Activated T-cell treated with anti-CD3 and anti-CD28 coated beads, Interleukin-2, amount 50 U/mL, for 4 hours (primary cell): ENCODE data around the gene OR2T8. TPM values are rescaled to one million over a fixed set of nuclear protein-coding genes. Genes with fewer than 3 reads are reported as not detected.
A peak's percentile ranks its signal among the peaks of the same experiment; 100 is the strongest.
"Not testable (repeated sequence)": the region's sequence is repeated elsewhere in the genome, so short reads cannot be mapped to it uniquely, and the experiment has no call there.

ENCODE experiments used
- ATAC-seq, 2 donors: fragments of 200-7000 bp; cut with Tn5 transposase; one replicate each; pipeline ENCODE4 v1.10.0; 2021
- DNase-seq: peaks from one replicate; pipeline ENCODE4 v3.0.0-alpha.2; 2020
- H3K27me3 Mint-ChIP-seq: one replicate; pipeline ENCODE4 v1.8.0; 2021; ENCODE audit warnings: low read depth, mixed read lengths
- H3K36me3 Mint-ChIP-seq: one replicate; pipeline ENCODE4 v1.8.0; 2022; ENCODE audit warnings: mixed read lengths; ENCODE audit not compliant: insufficient read depth
- H3K4me1 Mint-ChIP-seq: one replicate; pipeline ENCODE4 v1.8.0; 2021; ENCODE audit warnings: low read depth, mixed read lengths
- H3K4me3 Mint-ChIP-seq: one replicate; pipeline ENCODE4 v1.8.0; 2021; ENCODE audit warnings: mild to moderate bottlenecking, moderate library complexity, mixed read lengths
- H3K9me3 Mint-ChIP-seq: one replicate; pipeline ENCODE4 v1.8.0; 2021; ENCODE audit warnings: mixed read lengths
- total RNA-seq, 3 donors: library from RNA; stranded (reverse); gene quantifications; one replicate each; pipeline ENCODE4 v1.2.1, GENCODE V29; 2021

The OR2T8 gene
- total RNA-seq, 3 donors from 2014 or later: not detected

DNA sequence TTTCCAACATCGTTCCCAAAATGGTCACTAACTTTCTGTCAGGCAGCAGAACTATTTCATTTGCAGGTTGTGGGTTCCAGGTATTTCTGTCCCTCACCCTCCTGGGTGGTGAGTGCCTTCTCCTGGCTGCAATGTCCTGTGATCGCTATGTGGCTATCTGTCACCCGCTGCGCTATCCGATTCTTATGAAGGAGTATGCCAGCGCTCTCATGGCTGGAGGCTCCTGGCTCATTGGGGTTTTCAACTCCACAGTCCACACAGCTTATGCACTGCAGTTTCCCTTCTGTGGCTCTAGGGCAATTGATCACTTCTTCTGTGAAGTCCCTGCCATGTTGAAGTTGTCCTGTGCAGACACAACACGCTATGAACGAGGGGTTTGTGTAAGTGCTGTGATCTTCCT is 13.9 kb downstream of the OR2T8 start:
- no peaks in the 10 kb centered on the region for H3K27me3 Mint-ChIP-seq
- no peak for ATAC-seq
- peaks cover 6% of the 10 kb centered on the region for H3K9me3 Mint-ChIP-seq
- no peak for DNase-seq
- H3K36me3 Mint-ChIP-seq: no peaks in the 10 kb centered on the region
- H3K4me1 Mint-ChIP-seq: no peaks in the 10 kb centered on the region
- H3K4me3 Mint-ChIP-seq: no peak overlapping the region

DNA sequence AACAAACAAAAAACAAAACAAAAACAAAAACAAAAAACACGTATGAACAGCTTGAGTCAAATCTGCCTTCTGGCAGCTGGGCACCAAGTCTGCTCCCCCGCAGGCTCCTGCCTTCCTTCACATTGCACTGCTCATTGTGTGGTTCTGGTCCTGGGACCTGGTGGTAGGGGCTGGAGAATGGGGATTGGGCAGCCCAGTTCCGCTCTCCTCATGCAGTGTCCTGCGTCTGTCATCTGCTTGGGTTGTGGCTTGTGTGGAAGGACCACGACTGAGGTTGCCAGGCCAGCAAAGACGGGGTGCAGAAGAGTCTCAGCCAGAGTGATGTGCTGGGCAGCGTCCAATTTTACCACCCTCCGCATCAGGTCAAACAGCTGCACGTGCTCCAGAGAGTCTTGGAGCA is 15.7 kb downstream of the OR2T8 start:
- no peaks in the 10 kb centered on the region for H3K4me1 Mint-ChIP-seq
- no peak for DNase-seq
- H3K9me3 Mint-ChIP-seq: peaks cover 6% of the 10 kb centered on the region
- no peak overlapping the region for H3K4me3 Mint-ChIP-seq
- H3K27me3 Mint-ChIP-seq: no peaks in the 10 kb centered on the region
- no peak for ATAC-seq
- no peaks in the 10 kb centered on the region for H3K36me3 Mint-ChIP-seq

DNA sequence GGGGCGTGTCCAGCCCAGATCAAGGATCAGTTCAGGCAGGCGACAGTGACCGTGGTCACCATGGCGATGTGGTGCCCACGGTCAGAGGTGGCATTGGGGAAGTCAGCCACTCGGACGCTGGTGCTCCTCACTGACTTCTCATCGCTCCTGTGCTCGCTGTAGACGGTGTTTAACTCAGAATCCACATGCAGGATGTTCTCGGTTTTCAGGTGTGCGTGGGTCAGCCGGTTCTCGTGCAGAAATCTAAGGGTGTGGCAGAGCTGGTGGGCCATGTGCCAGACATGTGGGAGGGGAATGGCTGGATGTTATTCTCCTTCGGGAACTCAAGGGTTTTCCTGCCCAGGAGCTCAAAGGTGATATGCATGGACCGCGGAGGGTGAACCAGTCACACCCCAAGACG is 16.4 kb downstream of the OR2T8 start:
- Mint-ChIP-seq H3K9me3 (peaks cover 6% of the 10 kb centered on the region), H3K27me3 (no peaks in the 10 kb centered on the region), H3K4me3 (no peak overlapping the region), H3K4me1 (no peaks in the 10 kb centered on the region), H3K36me3 (no peaks in the 10 kb centered on the region)
- ATAC-seq: no peak
- no peak for DNase-seq

DNA sequence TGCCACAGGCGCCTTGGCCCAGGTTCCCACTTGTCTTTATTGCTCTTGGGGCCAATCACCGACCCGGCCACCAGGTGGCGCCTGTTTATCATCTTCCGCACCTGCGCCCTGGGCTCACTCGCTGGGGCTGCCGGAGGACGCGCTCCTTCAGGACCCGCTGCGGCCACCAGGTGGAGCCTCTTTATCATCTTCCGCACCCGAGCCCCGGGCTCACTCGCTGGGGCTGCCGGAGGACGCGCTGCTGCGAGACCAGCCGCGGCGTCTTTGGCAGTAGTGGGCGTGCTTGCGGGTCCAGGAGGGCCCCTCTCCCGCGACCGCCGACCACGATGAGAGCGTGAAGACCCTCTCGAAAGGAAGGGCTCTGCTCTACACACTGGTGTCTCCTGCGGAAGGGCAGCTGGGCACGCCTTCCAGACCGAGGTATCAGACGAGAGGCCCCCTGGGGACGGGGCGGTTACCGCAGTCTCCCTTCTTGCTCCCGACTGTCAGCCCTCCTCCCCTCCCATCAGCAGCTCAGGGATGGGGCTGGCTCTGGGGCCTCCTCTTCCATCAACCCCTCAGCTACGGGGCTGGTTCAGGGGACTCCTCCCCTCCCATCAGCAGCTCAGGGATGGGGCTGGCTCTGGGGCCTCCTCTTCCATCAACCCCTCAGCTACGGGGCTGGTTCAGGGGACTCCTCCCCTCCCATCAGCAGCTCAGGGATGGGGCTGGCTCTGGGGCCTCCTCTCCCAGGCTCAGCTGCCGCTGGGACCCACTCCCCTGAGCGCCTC is 17.1 kb downstream of the OR2T8 start:
- H3K4me1 Mint-ChIP-seq, H3K9me3 Mint-ChIP-seq, H3K36me3 Mint-ChIP-seq, H3K27me3 Mint-ChIP-seq: not testable (repeated sequence)
- H3K4me3 Mint-ChIP-seq: peak overlapping the region; percentile 20
- DNase-seq (peak; percentile 84), ATAC-seq (peak; percentile 99 to 100)

DNA sequence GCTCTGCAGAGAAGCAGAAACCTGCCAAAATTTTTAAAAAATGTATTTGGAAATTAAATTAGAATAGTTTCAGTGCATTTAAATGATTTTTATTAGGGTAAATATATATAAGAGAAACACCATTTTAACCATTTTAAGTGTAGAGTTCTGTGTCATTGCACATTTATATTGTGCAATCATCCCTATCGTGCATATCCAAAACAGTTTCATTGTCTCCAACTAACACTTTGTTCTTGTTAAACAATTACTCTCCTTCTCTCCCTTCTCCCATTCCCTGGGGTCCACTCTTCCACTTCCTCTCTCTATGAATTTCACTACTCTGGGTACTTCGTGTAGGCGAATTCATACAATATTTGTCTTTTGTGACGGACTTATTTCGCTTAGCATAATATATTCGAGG is 22.6 kb downstream of the OR2T8 start:
- peaks cover 2% of the 10 kb centered on the region for H3K27me3 Mint-ChIP-seq
- H3K9me3 Mint-ChIP-seq: no peaks in the 10 kb centered on the region
- no peaks in the 10 kb centered on the region for H3K36me3 Mint-ChIP-seq
- no peak overlapping the region for H3K4me3 Mint-ChIP-seq
- no peak for ATAC-seq
- DNase-seq: no peak
- no peaks in the 10 kb centered on the region for H3K4me1 Mint-ChIP-seq

DNA sequence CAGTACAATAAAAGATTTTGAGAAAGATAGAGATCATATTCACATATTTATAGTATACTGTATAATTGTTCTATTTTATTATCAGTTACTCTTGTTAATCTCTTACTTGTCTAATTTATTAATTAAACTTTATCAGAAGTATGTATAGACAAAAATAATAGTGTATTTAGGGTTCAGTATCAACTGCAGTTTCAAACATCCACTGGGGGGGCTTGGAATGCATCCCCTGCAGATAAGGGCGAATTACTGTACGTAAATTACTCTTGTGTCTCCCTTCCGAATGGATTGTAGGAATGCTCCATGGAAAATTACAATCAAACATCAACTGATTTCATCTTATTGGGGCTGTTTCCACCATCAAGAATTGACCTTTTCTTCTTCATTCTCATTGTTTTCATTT is 28.5 kb downstream of the OR2T8 start, which contains the start of gene OR2L8:
OR2L8 (plus strand) TSS at position 301 of the 400 bp plus-strand sequence; CDS start at position 301, 0 bp downstream.
- H3K27me3 Mint-ChIP-seq: peaks cover 2% of the 10 kb centered on the region
- H3K4me3 Mint-ChIP-seq: no peak within 1 kb of the TSS
- no peaks in the 10 kb centered on the region for H3K36me3 Mint-ChIP-seq
- ATAC-seq (no peak), DNase-seq (no peak)
- H3K9me3 Mint-ChIP-seq: peaks cover 3% of the 10 kb centered on the region
- no peaks in the 10 kb centered on the region for H3K4me1 Mint-ChIP-seq

DNA sequence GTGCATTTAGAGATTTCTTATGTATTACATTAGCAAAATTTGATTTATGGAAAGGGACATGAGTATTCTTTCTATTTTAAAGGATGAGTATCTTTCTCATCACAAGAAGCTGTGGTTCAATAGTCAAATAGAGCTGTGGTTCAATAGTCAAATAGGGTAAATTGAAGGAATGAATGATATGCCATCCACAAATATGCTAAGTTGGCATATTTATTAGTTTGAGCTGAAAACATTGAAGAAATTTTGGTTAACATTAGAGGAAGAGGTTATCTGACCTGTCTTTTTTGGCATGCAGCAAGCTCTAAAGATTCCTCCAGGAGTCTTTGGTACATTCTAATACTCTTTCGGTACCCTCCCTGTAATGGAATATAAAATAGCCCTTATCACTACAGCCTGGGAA is 33.4 kb downstream of the OR2T8 start:
- H3K4me3 Mint-ChIP-seq: no peak overlapping the region
- peaks cover 5% of the 10 kb centered on the region for H3K9me3 Mint-ChIP-seq

DNA sequence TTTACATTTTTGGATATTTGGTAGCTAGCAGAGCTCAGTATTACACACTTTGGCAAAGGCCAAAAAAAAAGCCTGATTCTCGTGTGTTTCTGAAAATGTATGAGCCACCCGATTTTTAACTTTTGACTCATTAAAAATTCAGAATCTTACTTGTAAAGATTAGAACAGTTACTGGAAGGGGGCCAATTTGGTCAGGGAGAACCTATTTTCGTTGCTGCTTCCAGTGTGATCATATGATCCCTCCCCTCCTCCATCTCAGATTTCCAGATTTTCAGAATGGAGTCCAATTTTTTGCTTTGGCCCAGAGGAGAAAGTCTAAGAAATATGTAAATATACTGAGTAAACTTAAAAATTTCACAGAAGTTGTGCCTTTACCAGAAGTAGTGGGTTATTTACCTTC is 41.7 kb downstream of the OR2T8 start:
- no peaks in the 10 kb centered on the region for H3K36me3 Mint-ChIP-seq
- ATAC-seq: no peak

More for the DNA sequence above, 33.4 kb downstream of the OR2T8 start:
- Mint-ChIP-seq H3K4me1 (no peaks in the 10 kb centered on the region), H3K36me3 (no peaks in the 10 kb centered on the region), H3K27me3 (no peaks in the 10 kb centered on the region)
- ATAC-seq (no peak), DNase-seq (no peak)

DNA sequence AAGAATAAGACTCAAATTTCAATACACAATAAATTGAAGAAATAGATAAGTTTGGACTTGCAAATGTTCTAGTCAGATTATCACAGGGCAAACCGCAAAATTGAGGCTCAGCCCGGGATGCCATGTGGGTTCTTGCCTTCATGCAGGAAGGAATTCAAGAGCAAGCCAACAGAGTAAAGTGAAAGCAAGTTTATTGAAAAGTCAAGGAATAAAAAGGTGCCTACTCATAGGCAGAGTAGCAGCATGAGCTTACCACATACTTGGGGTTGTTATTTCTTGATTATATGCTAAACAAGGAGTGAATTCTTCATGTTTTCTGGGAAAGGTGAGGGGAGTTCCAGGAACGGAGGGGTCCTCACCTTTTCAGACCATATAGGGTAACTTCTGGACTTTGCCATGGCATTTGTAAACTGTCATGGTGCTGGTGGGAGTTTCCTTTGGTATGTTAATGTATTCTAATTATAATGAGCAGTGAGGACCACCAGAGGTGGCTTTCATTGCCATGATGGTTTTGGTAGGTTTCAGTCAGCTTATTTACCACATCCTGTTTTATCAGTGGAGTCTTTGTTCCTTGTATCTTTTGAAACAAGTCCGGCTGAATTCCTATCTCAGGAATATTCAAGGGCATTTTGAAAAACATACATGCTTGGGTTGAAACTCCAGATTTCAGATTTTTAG is 43.0 kb downstream of the OR2T8 start:
- DNase-seq (no peak), ATAC-seq (no peak)
- Mint-ChIP-seq H3K27me3 (peaks cover 4% of the 10 kb centered on the region), H3K4me1 (no peaks in the 10 kb centered on the region), H3K36me3 (no peaks in the 10 kb centered on the region), H3K9me3 (peaks cover 9% of the 10 kb centered on the region), H3K4me3 (no peak overlapping the region)

More for the DNA sequence above, 41.7 kb downstream of the OR2T8 start:
- Mint-ChIP-seq H3K9me3 (peaks cover 9% of the 10 kb centered on the region), H3K4me3 (no peak overlapping the region), H3K4me1 (no peaks in the 10 kb centered on the region), H3K27me3 (peaks cover 4% of the 10 kb centered on the region)
- DNase-seq: no peak

DNA sequence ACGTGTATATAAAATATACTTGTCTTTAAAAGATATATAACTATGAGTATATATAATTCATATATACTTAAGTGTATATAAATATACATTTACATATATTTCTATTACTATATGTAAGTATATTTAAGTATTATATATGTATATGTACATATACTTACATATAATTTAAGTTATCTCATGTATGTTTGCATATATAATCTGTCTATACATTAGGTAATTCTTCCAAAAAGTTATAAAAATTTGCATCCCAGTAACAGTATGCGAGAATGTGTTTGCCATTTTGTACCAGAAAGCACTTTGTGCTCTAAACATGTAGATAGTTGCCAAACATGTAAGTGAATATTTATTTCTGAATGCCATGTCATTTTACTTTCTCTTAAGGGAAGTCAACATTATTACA is 44.9 kb downstream of the OR2T8 start, which contains the start of gene OR2AK2:
OR2AK2 (plus strand) TSS at position 301 of the 400 bp plus-strand sequence. CDS start 144 bp downstream, outside the sequence.
- DNase-seq (no peak), ATAC-seq (no peak)
- H3K27me3 Mint-ChIP-seq: peaks cover 4% of the 10 kb centered on the region
- peaks cover 9% of the 10 kb centered on the region for H3K9me3 Mint-ChIP-seq
- no peaks in the 10 kb centered on the region for H3K36me3 Mint-ChIP-seq
- H3K4me1 Mint-ChIP-seq: no peaks in the 10 kb centered on the region
- H3K4me3 Mint-ChIP-seq: no peak within 1 kb of the TSS

DNA sequence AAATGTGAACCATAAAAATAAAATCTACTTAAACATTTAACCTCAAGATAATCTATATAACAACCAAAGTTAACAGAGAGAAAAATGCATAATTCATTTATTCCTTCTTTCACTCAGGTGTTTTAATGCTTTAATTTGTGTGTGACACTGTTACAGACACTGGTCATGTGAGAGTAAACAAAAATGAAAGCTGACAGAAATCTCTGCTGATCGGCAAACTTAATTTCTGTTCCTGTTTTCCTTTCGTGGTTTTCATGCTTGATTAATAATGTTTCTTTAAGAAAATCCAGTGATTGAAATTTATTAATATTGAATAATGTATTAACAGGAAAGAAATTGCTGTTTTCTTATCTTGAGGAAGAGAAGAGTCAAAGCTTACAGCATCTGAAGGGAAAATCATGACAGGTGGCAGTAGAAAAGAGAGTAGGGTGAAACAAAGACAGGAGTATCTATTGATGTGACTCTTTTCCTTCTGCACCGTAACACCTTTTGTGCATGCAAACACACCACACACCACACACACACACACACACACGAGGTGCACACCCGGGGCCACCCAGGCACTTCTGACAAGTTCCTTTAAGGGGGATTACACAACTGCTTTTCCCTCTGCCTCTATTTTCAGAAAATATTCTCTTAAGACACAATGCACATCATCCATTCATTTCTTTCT is 46.6 kb downstream of the OR2T8 start:
- H3K4me1 Mint-ChIP-seq: no peaks in the 10 kb centered on the region
- H3K9me3 Mint-ChIP-seq: peaks cover 4% of the 10 kb centered on the region
- no peak for DNase-seq
- H3K36me3 Mint-ChIP-seq: no peaks in the 10 kb centered on the region
- no peak for ATAC-seq
- H3K27me3 Mint-ChIP-seq: peaks cover 4% of the 10 kb centered on the region
- H3K4me3 Mint-ChIP-seq: no peak overlapping the region

Other genes with a start within 250 kb of the OR2T8 start
- not detected for gene OR13G1, start 240.5 kb upstream of the OR2T8 start, total RNA-seq
- gene OR6F1, start 203.6 kb upstream of the OR2T8 start, total RNA-seq: not detected
- not detected for gene OR14K1, start 181.6 kb upstream of the OR2T8 start, total RNA-seq
- gene OR14A2, start 172.1 kb upstream of the OR2T8 start, total RNA-seq: not detected
- not detected for gene OR1C1, start 159.7 kb upstream of the OR2T8 start, total RNA-seq
- not detected for gene OR14A16, start 96.1 kb upstream of the OR2T8 start, total RNA-seq
- gene OR11L1, start 78.4 kb upstream of the OR2T8 start, total RNA-seq: not detected
- gene TRIM58, start 63.1 kb upstream of the OR2T8 start, total RNA-seq: under 1 TPM; 0.11 to 0.28 (median 0.18) TPM
- gene OR2W3, start 24.7 kb upstream of the OR2T8 start, total RNA-seq: not detected
- gene OR2AJ1, start 4.6 kb downstream of the OR2T8 start, total RNA-seq: not detected
- not detected for gene OR2L8, start 28.6 kb downstream of the OR2T8 start, total RNA-seq
- gene OR2AK2, start 45.0 kb downstream of the OR2T8 start, total RNA-seq: not detected
- not detected for gene OR2L5, start 93.4 kb downstream of the OR2T8 start, total RNA-seq
- under 1 TPM in 1 of 3 donors, not detected in 2; 0.05 TPM for gene OR2L2, start 109.8 kb downstream of the OR2T8 start, total RNA-seq
- gene OR2L3, start 126.6 kb downstream of the OR2T8 start, total RNA-seq: not detected
- gene OR2L13, start 174.9 kb downstream of the OR2T8 start, total RNA-seq: not detected
- gene OR2M5, start 224.9 kb downstream of the OR2T8 start, total RNA-seq: not detected